Caco-2 (cell line): ENCODE measurements around the gene KATNB1. TPM values are rescaled to one million over a fixed set of nuclear protein-coding genes. Genes with fewer than 3 reads are reported as not detected.

Experiments used
- BruUV-seq: library from RNA; stranded (reverse); fragments of 400-500 nt; replicated peaks from 2 replicates; lab custom pipeline; 2021; lab: Mats Ljungman, UMichigan
- CTCF ChIA-PET: fragments of 300-600 bp; sonication (Branson Sonifier 250); formaldehyde crosslinking; loops from one replicate; lab custom pipeline; 2022; ENCODE audit warnings: antibody characterized with exemption; lab: Charles Lee
- POLR2A ChIA-PET: fragments of 300-600 bp; sonication (Branson Sonifier 250); formaldehyde crosslinking; loops from one replicate; lab custom pipeline; 2022; ENCODE audit warnings: antibody characterized with exemption; lab: Charles Lee
- DNase-seq, 2 experiments: peaks; one replicate each; pipeline versions ENCODE4 v3.0.0 to v3.0.0-alpha.2; 2020 to 2022
- H3K27me3 ChIP-seq: replicated peaks from 2 replicates; pipeline ENCODE4 v1.6.0; 2011; ENCODE audit warnings: low read length; ENCODE audit not compliant: control insufficient read depth, insufficient read depth
- H3K36me3 ChIP-seq: 2 replicates; pipeline ENCODE4 v1.5.1; 2011; ENCODE audit warnings: low read length; ENCODE audit not compliant: control insufficient read depth, insufficient read depth
- H3K4me1 ChIP-seq: fragments of 250-450 bp; sonication (Bioruptor Pico); 2 replicates; pipeline ENCODE4 v1.5.1; 2020; ENCODE audit warnings: mild to moderate bottlenecking
- H3K4me3 ChIP-seq: 2 replicates; pipeline ENCODE4 v1.5.1; 2011; ENCODE audit warnings: low read depth, mild to moderate bottlenecking, control low read depth, low read length
- H3K9me3 ChIP-seq: fragments of 250-450 bp; sonication (Bioruptor Pico); 2 replicates; pipeline ENCODE4 v1.5.1; 2020; ENCODE audit warnings: mild to moderate bottlenecking, moderate library complexity
- H3K27ac Mint-ChIP-seq: one replicate; pipeline ENCODE4 v1.8.0; 2022; ENCODE audit warnings: mixed read lengths; ENCODE audit not compliant: unreplicated experiment
- H3K27me3 Mint-ChIP-seq: one replicate; pipeline ENCODE4 v1.8.0; 2022; ENCODE audit warnings: mixed read lengths; ENCODE audit not compliant: insufficient read depth, unreplicated experiment
- H3K36me3 Mint-ChIP-seq: one replicate; pipeline ENCODE4 v1.8.0; 2022; ENCODE audit warnings: mild to moderate bottlenecking, mixed read lengths; ENCODE audit not compliant: insufficient read depth, unreplicated experiment
- H3K4me1 Mint-ChIP-seq: one replicate; pipeline ENCODE4 v1.8.0; 2022; ENCODE audit warnings: low read depth, mixed read lengths; ENCODE audit not compliant: unreplicated experiment
- H3K4me3 Mint-ChIP-seq: one replicate; pipeline ENCODE4 v1.8.0; 2022; ENCODE audit warnings: mild to moderate bottlenecking, moderate library complexity, mixed read lengths; ENCODE audit not compliant: unreplicated experiment
- H3K9me3 Mint-ChIP-seq: one replicate; pipeline ENCODE4 v1.8.0; 2022; ENCODE audit warnings: mixed read lengths; ENCODE audit not compliant: unreplicated experiment
- CTCF ChIP-seq, 2 experiments: fragments of 200-600 bp in 1 of 2; IDR thresholded peaks; 1 replicate in 1 of 2; 2 replicates in 1 of 2; pipeline versions ENCODE4 v1.5.1 to v1.8.0; 2011 to 2022; ENCODE audit warnings: antibody characterized with exemption in 1 of 2, control low read depth in 1 of 2, inconsistent platforms in 1 of 2, low read depth in 1 of 2, low read length in 1 of 2, mild to moderate bottlenecking in 1 of 2, moderate library complexity in 1 of 2; ENCODE audit not compliant: insufficient read depth in 1 of 2, severe bottlenecking in 1 of 2, unreplicated experiment in 1 of 2
- intact Hi-C: fragments of 100-400 bp; cut with micrococcal nuclease; formaldehyde crosslinking; loops from one replicate; pipeline ENCODE4 v1.10.0; 2022; ENCODE audit not compliant: unreplicated experiment
- total RNA-seq: library from RNA; stranded (reverse); gene quantifications from 2 replicates; pipeline ENCODE4 v1.2.3, GENCODE V29; 2022

KATNB1 gene
- total RNA-seq, 1 experiment from 2014 or later = 32.4 TPM

DNA sequence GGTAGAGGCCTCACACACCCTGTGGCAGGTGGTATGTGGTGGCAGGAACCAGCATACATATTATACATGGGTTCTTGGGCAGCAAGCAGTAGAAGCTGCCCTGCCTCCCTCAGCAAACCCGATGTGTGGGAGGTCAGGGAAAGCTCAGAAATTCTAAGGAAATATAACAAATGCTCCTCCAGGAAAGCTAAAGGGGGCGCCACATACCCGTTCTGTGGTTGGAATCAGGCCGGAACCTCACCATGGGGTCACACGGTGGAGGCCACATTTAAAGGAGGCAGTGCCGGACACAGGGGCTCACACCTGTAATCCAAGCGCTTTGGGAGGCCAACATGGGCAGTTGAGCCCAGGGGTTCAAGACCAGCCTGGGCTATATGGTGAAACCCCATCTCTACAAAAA lies 12.4 kb upstream of the KATNB1 start:
- intact Hi-C loops = no loop called here
- peak in 1 of 2 experiments; percentile 41 for DNase-seq
- Histone ChIP-seq H3K27me3 (no peaks in the 10 kb centered on the region), H3K4me1 (no peaks in the 10 kb centered on the region), H3K4me3 (no peak overlapping the region), H3K9me3 (no peaks in the 10 kb centered on the region), H3K36me3 (no peaks in the 10 kb centered on the region)
- CTCF ChIA-PET = interaction anchor here (0.6 to 2.0 kb wide), 4 partner anchors 13 to 85 kb away, joined by 3 to 11 read pairs (median 5); partner anchors contain the start of gene KATNB1
- H3K4me1 Mint-ChIP-seq = no peaks in the 10 kb centered on the region
- H3K9me3 Mint-ChIP-seq = no peaks in the 10 kb centered on the region
- H3K4me3 Mint-ChIP-seq = no peak overlapping the region
- no TSS peak for BruUV-seq
- TF ChIP-seq CTCF (IDR thresholded peaks at IDR 0.05; ENCODE audit: insufficient read depth in 1 of 2, low read depth in 1 of 2, low read length in 1 of 2, severe bottlenecking in 1 of 2, unreplicated experiment in 1 of 2) = no peak
- POLR2A ChIA-PET = no interaction called here
- H3K27me3 Mint-ChIP-seq = no peaks in the 10 kb centered on the region
- H3K36me3 Mint-ChIP-seq = no peaks in the 10 kb centered on the region
- H3K27ac Mint-ChIP-seq = no peak overlapping the region

DNA sequence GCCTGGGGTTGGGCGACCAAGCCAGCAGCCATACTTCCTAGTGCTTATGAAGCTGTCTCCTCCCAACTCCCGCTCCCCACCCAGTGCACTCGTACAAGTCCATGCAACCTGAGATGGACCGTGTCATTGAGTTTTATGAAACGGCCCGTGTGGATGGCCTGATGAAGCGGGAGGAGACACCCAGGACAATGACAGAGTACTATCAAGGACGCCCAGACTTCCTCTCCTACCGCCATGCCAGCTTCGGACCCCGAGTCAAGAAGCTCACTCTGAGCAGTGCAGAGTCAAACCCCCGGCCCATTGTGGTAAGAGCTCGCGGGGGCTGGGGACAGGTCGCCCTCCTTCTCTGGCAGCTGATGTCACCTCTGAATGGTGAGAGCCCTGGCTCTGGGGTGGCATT lies 11.0 kb upstream of the KATNB1 start:
- no TSS peak for BruUV-seq
- H3K4me1 Mint-ChIP-seq = no peaks in the 10 kb centered on the region
- TF ChIP-seq CTCF (IDR thresholded peaks at IDR 0.05; ENCODE audit: insufficient read depth in 1 of 2, low read depth in 1 of 2, low read length in 1 of 2, severe bottlenecking in 1 of 2, unreplicated experiment in 1 of 2) = no peak
- Histone ChIP-seq H3K4me1 (no peaks in the 10 kb centered on the region), H3K4me3 (no peak overlapping the region), H3K36me3 (no peaks in the 10 kb centered on the region), H3K27me3 (no peaks in the 10 kb centered on the region), H3K9me3 (no peaks in the 10 kb centered on the region)
- no peaks in the 10 kb centered on the region for H3K36me3 Mint-ChIP-seq
- H3K27me3 Mint-ChIP-seq = no peaks in the 10 kb centered on the region
- DNase-seq = peak in 1 of 2 experiments; percentile 30
- CTCF ChIA-PET = interaction anchor here (0.7 kb wide), 1 partner anchor 292 kb away, joined by 3 read pairs; no protein-coding TSS in a partner anchor
- no peak overlapping the region for H3K27ac Mint-ChIP-seq
- no peak overlapping the region for H3K4me3 Mint-ChIP-seq
- POLR2A ChIA-PET = no interaction called here
- no peaks in the 10 kb centered on the region for H3K9me3 Mint-ChIP-seq
- intact Hi-C loops = no loop called here

- no peak for TF ChIP-seq CTCF (IDR thresholded peaks at IDR 0.05; ENCODE audit: insufficient read depth in 1 of 2, low read depth in 1 of 2, low read length in 1 of 2, severe bottlenecking in 1 of 2, unreplicated experiment in 1 of 2)
- Histone ChIP-seq H3K4me1 (no peaks in the 10 kb centered on the region), H3K4me3 (no peak overlapping the region), H3K36me3 (no peaks in the 10 kb centered on the region), H3K9me3 (no peaks in the 10 kb centered on the region), H3K27me3 (no peaks in the 10 kb centered on the region)
- H3K27me3 Mint-ChIP-seq = no peaks in the 10 kb centered on the region
- intact Hi-C loops = no loop called here
- ChIA-PET POLR2A (no interaction called here), CTCF (no interaction called here)
- no peak overlapping the region for H3K27ac Mint-ChIP-seq
- no peak for DNase-seq
- H3K9me3 Mint-ChIP-seq = no peaks in the 10 kb centered on the region
- H3K4me3 Mint-ChIP-seq = no peak overlapping the region
- no peaks in the 10 kb centered on the region for H3K36me3 Mint-ChIP-seq
- no TSS peak for BruUV-seq
- H3K4me1 Mint-ChIP-seq = no peaks in the 10 kb centered on the region
Observed at GRCh38 chr16:57725151-57725550, 10.4 kb upstream of the KATNB1 start.
